ENCODE measurements around the gene JMJD7.

The JMJD7 gene

GRCh38 chr15:41847206-41847605 lies 19.3 kb downstream of the JMJD7 start:
- no peak overlapping the region for H3K4me3 ChIP-seq (ENCODE audit: control insufficient read depth, low read depth, low read length)
- TF ChIP-seq CTCF (IDR thresholded peaks at IDR 0.05; ENCODE audit: control insufficient read depth, insufficient read depth, low read depth, low read length, missing control alignments) = no peak
- DNase-seq (ENCODE audit: low read depth) = no peak

- no peak overlapping the region for H3K4me3 ChIP-seq (ENCODE audit: control insufficient read depth, low read depth, low read length)
- no peak for TF ChIP-seq CTCF (IDR thresholded peaks at IDR 0.05; ENCODE audit: control insufficient read depth, insufficient read depth, low read depth, low read length, missing control alignments)
- no peak for DNase-seq (ENCODE audit: low read depth)
These were observed 20.1 kb downstream of the JMJD7 start for GRCh38 chr15:41847981-41848380.

- H3K4me3 ChIP-seq (ENCODE audit: control insufficient read depth, low read depth, low read length) = no peak overlapping the region
- no peak for TF ChIP-seq CTCF (IDR thresholded peaks at IDR 0.05; ENCODE audit: control insufficient read depth, insufficient read depth, low read depth, low read length, missing control alignments)
- DNase-seq (ENCODE audit: low read depth) = no peak
These were observed 20.7 kb downstream of the JMJD7 start for GRCh38 chr15:41848631-41849030.

- no peak overlapping the region for H3K4me3 ChIP-seq (ENCODE audit: control insufficient read depth, low read depth, low read length)
- DNase-seq (ENCODE audit: low read depth) = no peak
- no peak for TF ChIP-seq CTCF (IDR thresholded peaks at IDR 0.05; ENCODE audit: control insufficient read depth, insufficient read depth, low read depth, low read length, missing control alignments)
These were observed 21.3 kb downstream of the JMJD7 start for GRCh38 chr15:41849204-41849603.

- no peak for TF ChIP-seq CTCF (IDR thresholded peaks at IDR 0.05; ENCODE audit: control insufficient read depth, insufficient read depth, low read depth, low read length, missing control alignments)
- H3K4me3 ChIP-seq (ENCODE audit: control insufficient read depth, low read depth, low read length) = no peak overlapping the region
- DNase-seq (ENCODE audit: low read depth) = no peak
These were observed 22.0 kb downstream of the JMJD7 start for GRCh38 chr15:41849861-41850260.

GRCh38 chr15:41850482-41851166 lies 22.7 kb downstream of the JMJD7 start:
- DNase-seq (ENCODE audit: low read depth) = no peak
- no peak for TF ChIP-seq CTCF (IDR thresholded peaks at IDR 0.05; ENCODE audit: control insufficient read depth, insufficient read depth, low read depth, low read length, missing control alignments)
- H3K4me3 ChIP-seq (ENCODE audit: control insufficient read depth, low read depth, low read length) = no peak overlapping the region

- TF ChIP-seq CTCF (IDR thresholded peaks at IDR 0.05; ENCODE audit: control insufficient read depth, insufficient read depth, low read depth, low read length, missing control alignments) = no peak
- no peak for DNase-seq (ENCODE audit: low read depth)
- H3K4me3 ChIP-seq (ENCODE audit: control insufficient read depth, low read depth, low read length) = no peak overlapping the region
These were observed 23.3 kb downstream of the JMJD7 start for GRCh38 chr15:41851167-41851523.

All from AG09309 (cell line).